ENCODE measurements around the gene HPD. TPM values are rescaled to one million over a fixed set of nuclear protein-coding genes. Genes with fewer than 3 reads are reported as not detected.
A peak's percentile ranks its signal among the peaks of the same experiment; 100 is the strongest.
"Not testable (repeated sequence)": the region's sequence is repeated elsewhere in the genome, so short reads cannot be mapped to it uniquely, and the experiment has no call there.

Gene HPD
- total RNA-seq, 6 experiments from 2014 or later, result 0.14 to 0.25 (median 0.21) TPM; not detected in 2

DNA sequence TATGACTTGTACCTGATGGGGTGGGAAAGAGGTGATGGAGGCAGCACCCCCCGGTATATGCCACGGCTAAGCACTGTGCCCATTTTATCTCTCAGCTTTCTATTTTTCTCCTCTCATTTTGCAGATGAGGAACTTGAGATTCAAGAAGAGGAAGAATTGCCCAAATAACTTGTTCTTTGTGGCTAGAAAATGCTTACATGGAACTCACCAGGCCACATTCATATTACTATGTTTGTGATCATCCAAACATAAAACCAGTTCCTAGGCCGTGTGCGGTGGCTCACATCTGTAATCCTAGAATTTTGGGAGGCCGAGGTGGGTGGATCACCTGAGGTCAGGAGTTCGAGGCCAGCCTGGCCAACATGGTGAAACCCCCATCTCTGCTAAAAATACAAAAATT lies 15.4 kb upstream of the HPD start:
- H3K36me3 Mint-ChIP-seq (ENCODE audit: low read depth), result no peaks in the 10 kb centered on the region

DNA sequence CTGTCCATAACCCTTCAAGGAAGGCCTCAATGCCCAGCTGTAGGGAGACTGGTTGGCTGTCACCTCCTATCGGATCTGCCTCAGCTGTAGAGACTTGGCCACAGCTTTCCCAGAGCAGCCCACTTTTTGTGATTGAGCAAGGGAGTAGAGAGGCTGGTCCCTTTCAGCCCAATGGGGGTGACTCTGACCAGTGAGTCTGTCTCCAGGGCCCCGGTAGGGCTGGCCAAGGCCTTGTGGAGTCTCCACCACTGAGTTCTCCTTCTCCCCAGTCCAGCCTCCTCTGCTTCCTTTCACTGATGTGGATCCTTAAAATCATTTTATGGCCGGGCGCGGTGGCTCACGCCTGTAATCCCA lies 14.5 kb upstream of the HPD start:
- H3K4me1 Mint-ChIP-seq (ENCODE audit: low read depth), result peaks cover 14% of the 10 kb centered on the region
- no peaks in the 10 kb centered on the region for H3K36me3 Mint-ChIP-seq (ENCODE audit: low read depth)
- no peak for DNase-seq
- peak overlapping the region; percentile 79; the same call in 1 of the 2 replicates for H3K4me3 Mint-ChIP-seq
- H3K27ac Mint-ChIP-seq, result peak overlapping the region; percentile 84
- H3K27me3 Mint-ChIP-seq (ENCODE audit: insufficient read depth), result no peaks in the 10 kb centered on the region; the same call in 1 of the 2 replicates
- TF ChIP-seq, protein P1, sequence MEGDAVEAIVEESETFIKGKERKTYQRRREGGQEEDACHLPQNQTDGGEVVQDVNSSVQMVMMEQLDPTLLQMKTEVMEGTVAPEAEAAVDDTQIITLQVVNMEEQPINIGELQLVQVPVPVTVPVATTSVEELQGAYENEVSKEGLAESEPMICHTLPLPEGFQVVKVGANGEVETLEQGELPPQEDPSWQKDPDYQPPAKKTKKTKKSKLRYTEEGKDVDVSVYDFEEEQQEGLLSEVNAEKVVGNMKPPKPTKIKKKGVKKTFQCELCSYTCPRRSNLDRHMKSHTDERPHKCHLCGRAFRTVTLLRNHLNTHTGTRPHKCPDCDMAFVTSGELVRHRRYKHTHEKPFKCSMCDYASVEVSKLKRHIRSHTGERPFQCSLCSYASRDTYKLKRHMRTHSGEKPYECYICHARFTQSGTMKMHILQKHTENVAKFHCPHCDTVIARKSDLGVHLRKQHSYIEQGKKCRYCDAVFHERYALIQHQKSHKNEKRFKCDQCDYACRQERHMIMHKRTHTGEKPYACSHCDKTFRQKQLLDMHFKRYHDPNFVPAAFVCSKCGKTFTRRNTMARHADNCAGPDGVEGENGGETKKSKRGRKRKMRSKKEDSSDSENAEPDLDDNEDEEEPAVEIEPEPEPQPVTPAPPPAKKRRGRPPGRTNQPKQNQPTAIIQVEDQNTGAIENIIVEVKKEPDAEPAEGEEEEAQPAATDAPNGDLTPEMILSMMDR (IDR thresholded peaks at IDR 0.05), result no peak
- no peaks in the 10 kb centered on the region for H3K9me3 Mint-ChIP-seq

More for the DNA sequence above, 15.4 kb upstream of the HPD start:
- H3K27ac Mint-ChIP-seq, result no peak overlapping the region
- no peaks in the 10 kb centered on the region; the same call in 1 of the 2 replicates for H3K27me3 Mint-ChIP-seq (ENCODE audit: insufficient read depth)
- no peak for DNase-seq
- TF ChIP-seq, protein P1 (IDR thresholded peaks at IDR 0.05), result no peak
- no peaks in the 10 kb centered on the region for H3K9me3 Mint-ChIP-seq
- peaks cover 14% of the 10 kb centered on the region for H3K4me1 Mint-ChIP-seq (ENCODE audit: low read depth)
- no peak overlapping the region for H3K4me3 Mint-ChIP-seq

DNA sequence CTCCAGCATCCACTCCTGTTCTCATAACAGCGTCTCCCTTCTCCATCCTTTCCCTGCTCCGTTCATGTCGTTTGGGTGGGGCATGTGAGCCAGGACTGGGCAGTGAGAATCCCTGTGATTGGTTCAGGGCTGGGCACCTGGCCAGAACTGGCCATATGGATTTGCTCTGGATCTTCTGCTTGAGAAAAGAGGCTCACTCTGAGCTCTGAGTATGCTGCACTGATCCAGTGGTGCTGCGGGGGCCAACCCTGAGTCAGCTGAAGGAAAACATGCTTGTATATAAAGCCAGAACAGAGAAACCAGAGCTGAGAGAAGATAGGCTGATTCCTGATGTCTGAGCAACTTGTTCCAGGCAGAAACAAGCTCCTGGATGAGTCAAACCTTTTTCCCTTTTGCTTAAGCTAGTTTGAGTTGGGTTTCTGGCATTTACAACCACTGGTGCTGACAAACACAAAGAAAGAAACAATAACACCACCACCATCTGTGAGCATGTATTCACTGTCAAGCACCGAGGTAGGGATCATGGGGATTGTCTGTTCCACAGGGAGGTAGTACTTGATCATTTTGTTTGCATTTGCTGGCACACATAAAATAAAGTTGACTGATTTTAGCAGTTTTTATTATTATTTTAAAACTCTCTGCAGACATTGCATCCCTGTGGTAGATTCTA lies 14.0 kb upstream of the HPD start:
- H3K27ac Mint-ChIP-seq, result peak overlapping the region; percentile 84
- H3K36me3 Mint-ChIP-seq (ENCODE audit: low read depth), result no peaks in the 10 kb centered on the region
- peaks cover 14% of the 10 kb centered on the region for H3K4me1 Mint-ChIP-seq (ENCODE audit: low read depth)
- peak overlapping the region; percentile 79 for H3K4me3 Mint-ChIP-seq
- H3K27me3 Mint-ChIP-seq (ENCODE audit: insufficient read depth), result no peaks in the 10 kb centered on the region; the same call in 1 of the 2 replicates
- H3K9me3 Mint-ChIP-seq, result no peaks in the 10 kb centered on the region
- TF ChIP-seq, protein P1 (IDR thresholded peaks at IDR 0.05), result no peak
- peak; percentile 96 for DNase-seq

DNA sequence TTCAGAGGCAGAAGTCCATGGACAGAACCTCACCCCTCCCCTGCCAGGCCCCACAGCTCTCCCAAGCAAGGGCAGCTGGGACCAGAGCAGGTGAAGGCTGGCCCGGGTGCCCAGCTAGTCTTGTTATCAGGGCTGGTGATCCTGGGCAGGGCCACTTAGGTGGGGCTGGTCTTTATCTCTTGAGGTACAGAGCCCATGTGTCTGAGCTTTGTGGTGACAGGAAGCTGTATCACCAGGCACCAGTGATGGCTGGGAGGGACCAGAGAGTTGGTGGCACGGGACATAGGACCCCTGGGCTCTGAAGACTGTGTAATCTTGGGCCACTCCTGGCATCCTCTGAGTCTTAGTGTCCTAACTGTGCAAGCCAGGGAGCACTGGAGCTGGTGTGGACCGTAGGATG lies 12.8 kb upstream of the HPD start:
- no peaks in the 10 kb centered on the region for H3K9me3 Mint-ChIP-seq
- H3K4me1 Mint-ChIP-seq (ENCODE audit: low read depth), result peaks cover 14% of the 10 kb centered on the region
- DNase-seq, result no peak
- no peak overlapping the region; the same call in 1 of the 2 replicates for H3K4me3 Mint-ChIP-seq
- no peaks in the 10 kb centered on the region for H3K36me3 Mint-ChIP-seq (ENCODE audit: low read depth)
- TF ChIP-seq, protein P1 (IDR thresholded peaks at IDR 0.05), result no peak
- peak overlapping the region; percentile 49; the same call in 1 of the 2 replicates for H3K27ac Mint-ChIP-seq
- H3K27me3 Mint-ChIP-seq (ENCODE audit: insufficient read depth), result no peaks in the 10 kb centered on the region; the same call in 1 of the 2 replicates

DNA sequence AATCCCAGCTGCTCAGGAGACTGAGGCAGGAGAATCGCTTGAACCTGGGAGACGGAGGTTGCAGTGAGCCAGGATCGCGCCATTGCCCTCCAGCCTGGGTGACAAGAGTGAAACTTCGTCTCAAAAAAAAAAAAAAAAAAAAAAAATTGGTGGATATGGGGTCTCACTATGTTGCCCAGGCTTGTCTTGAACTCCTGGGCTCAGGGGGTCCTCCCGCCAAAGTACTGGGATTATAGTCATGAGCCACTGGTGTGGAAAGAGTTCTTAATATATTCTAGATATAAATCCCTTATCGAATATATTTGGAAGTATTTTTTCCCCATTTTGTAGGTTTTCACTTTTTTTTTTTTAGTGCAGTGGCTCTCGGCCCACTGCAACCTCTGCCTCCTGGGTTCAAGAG lies 10.6 kb upstream of the HPD start:
- not testable (repeated sequence) for H3K36me3 Mint-ChIP-seq (ENCODE audit: low read depth); H3K9me3 Mint-ChIP-seq

DNA sequence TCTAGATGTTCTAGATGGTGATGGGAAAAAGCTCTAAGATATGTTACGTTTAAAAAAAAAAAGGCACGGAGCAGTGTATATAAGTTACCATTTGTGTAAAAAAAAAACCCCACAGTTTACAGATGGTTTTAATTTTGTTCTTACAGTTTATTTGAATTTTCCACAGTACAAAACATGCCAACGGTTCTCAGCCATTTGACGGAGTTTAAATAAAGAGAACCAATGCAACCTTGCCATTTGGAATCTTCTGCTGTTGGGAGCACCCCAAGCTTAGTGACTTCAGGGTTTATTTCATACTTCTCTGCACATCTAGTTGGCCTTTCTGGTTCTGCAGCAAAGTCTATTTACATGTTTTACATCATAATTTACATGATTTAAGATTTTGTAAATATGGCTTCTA lies 7.7 kb upstream of the HPD start:
- TF ChIP-seq, protein P1 (IDR thresholded peaks at IDR 0.05), result no peak
- H3K36me3 Mint-ChIP-seq (ENCODE audit: low read depth), result no peaks in the 10 kb centered on the region

More for the DNA sequence above, 10.6 kb upstream of the HPD start:
- H3K27ac Mint-ChIP-seq; H3K27me3 Mint-ChIP-seq (ENCODE audit: insufficient read depth); DNase-seq; H3K4me3 Mint-ChIP-seq: not testable (repeated sequence)
- peaks cover 14% of the 10 kb centered on the region for H3K4me1 Mint-ChIP-seq (ENCODE audit: low read depth)

More for the DNA sequence above, 7.7 kb upstream of the HPD start:
- Mint-ChIP-seq H3K27me3 (ENCODE audit: insufficient read depth) (peaks cover 5% of the 10 kb centered on the region; the same call in 1 of the 2 replicates), H3K4me1 (ENCODE audit: low read depth) (peaks cover 13% of the 10 kb centered on the region), H3K4me3 (no peak overlapping the region), H3K9me3 (no peaks in the 10 kb centered on the region), H3K27ac (no peak overlapping the region)
- DNase-seq, result no peak
